HepG2 (cell line): ENCODE data around the gene TRERF1. TPM values are rescaled to one million over a fixed set of nuclear protein-coding genes. Genes with fewer than 3 reads are reported as not detected.

Source experiments
- ATF3 ChIP-seq: sonication (generic); formaldehyde crosslinking; IDR thresholded peaks from 2 replicates; pipeline ENCODE4 v1.4.0; 2020; ENCODE audit warnings: missing genetic modification reagents
- ATRX ChIP-seq: sonication (generic); formaldehyde crosslinking; IDR thresholded peaks from 2 replicates; pipeline ENCODE4 v1.4.0; 2020; ENCODE audit warnings: missing genetic modification reagents, borderline replicate concordance
- DR1 ChIP-seq: sonication (generic); formaldehyde crosslinking; IDR thresholded peaks from 2 replicates; pipeline ENCODE4 v1.8.0; 2021; ENCODE audit warnings: mild to moderate bottlenecking, missing genetic modification reagents, inconsistent platforms
- FOSL1 ChIP-seq: sonication (generic); formaldehyde crosslinking; IDR thresholded peaks from 2 replicates; pipeline ENCODE4 v1.9.0; 2021; ENCODE audit warnings: missing genetic modification reagents, borderline replicate concordance
- FOXA3 ChIP-seq: IDR thresholded peaks from 2 replicates; pipeline ENCODE4 v1.6.1; 2016; ENCODE audit warnings: missing genetic modification reagents, missing compliant biosample characterization
- HINFP ChIP-seq: sonication (generic); formaldehyde crosslinking; IDR thresholded peaks from 2 replicates; pipeline ENCODE4 v1.4.0; 2020; ENCODE audit warnings: low read depth, mild to moderate bottlenecking, missing genetic modification reagents
- HMG20A ChIP-seq: IDR thresholded peaks from 2 replicates; pipeline ENCODE4 v1.6.1; 2016; ENCODE audit warnings: borderline replicate concordance
- HOXA5 ChIP-seq: sonication (generic); formaldehyde crosslinking; IDR thresholded peaks from 2 replicates; pipeline ENCODE4 v1.4.0; 2020; ENCODE audit warnings: missing genetic modification reagents
- KLF15 ChIP-seq: sonication (generic); formaldehyde crosslinking; IDR thresholded peaks from 2 replicates; pipeline ENCODE4 v1.8.1; 2023; ENCODE audit warnings: borderline replicate concordance, mild to moderate bottlenecking, inconsistent platforms, missing genetic modification reagents, mixed read lengths
- MATR3 ChIP-seq: sonication (generic); formaldehyde crosslinking; IDR thresholded peaks from 2 replicates; pipeline ENCODE4 v1.4.0; 2020; ENCODE audit warnings: missing genetic modification reagents
- PCBP1 ChIP-seq: fragments of 200-400 bp; formaldehyde crosslinking; IDR thresholded peaks from 2 replicates; pipeline ENCODE4 v1.6.1; 2017; ENCODE audit warnings: mild to moderate bottlenecking, low read depth, low read length, borderline replicate concordance
- PRPF4 ChIP-seq: fragments of 200-400 bp; formaldehyde crosslinking; IDR thresholded peaks from 2 replicates; pipeline ENCODE4 v1.6.1; 2016; ENCODE audit warnings: low read length, low read depth; ENCODE audit not compliant: poor library complexity, severe bottlenecking
- SMARCE1 ChIP-seq: fragments of 450-650 bp; IDR thresholded peaks from 2 replicates; pipeline ENCODE4 v1.6.1; 2017; ENCODE audit warnings: borderline replicate concordance
- TAF15 ChIP-seq: fragments of 200-400 bp; formaldehyde crosslinking; IDR thresholded peaks from one replicate; pipeline ENCODE4 v1.6.1; 2018; ENCODE audit warnings: mild to moderate bottlenecking, low read depth, low read length; ENCODE audit not compliant: poor library complexity, severe bottlenecking
- THYN1 ChIP-seq: sonication (generic); formaldehyde crosslinking; IDR thresholded peaks from 2 replicates; pipeline ENCODE4 v1.8.1; 2023; ENCODE audit warnings: low read depth, mild to moderate bottlenecking, moderate library complexity, missing genetic modification reagents, borderline replicate concordance
- ZBTB37 ChIP-seq: sonication (generic); formaldehyde crosslinking; IDR thresholded peaks from 2 replicates; pipeline ENCODE4 v1.4.0; 2020; ENCODE audit warnings: mild to moderate bottlenecking, missing genetic modification reagents
- ZBTB8A ChIP-seq: sonication (generic); formaldehyde crosslinking; IDR thresholded peaks from 2 replicates; pipeline ENCODE4 v1.4.0; 2020; ENCODE audit warnings: mild to moderate bottlenecking, low read depth, missing genetic modification reagents, borderline replicate concordance
- ZC3H13 ChIP-seq: sonication (generic); formaldehyde crosslinking; IDR thresholded peaks from 2 replicates; pipeline ENCODE4 v1.8.1; 2023; ENCODE audit warnings: mild to moderate bottlenecking, missing genetic modification reagents, moderate library complexity
- ZNF292 ChIP-seq: sonication (generic); formaldehyde crosslinking; IDR thresholded peaks from 2 replicates; pipeline ENCODE4 v1.8.1; 2022; ENCODE audit warnings: mild to moderate bottlenecking, low read depth, missing genetic modification reagents, borderline replicate concordance
- ZNF530 ChIP-seq: sonication (generic); formaldehyde crosslinking; IDR thresholded peaks from 2 replicates; pipeline ENCODE4 v1.5.0; 2020; ENCODE audit warnings: low read depth, mild to moderate bottlenecking, missing genetic modification reagents
- ZNF546 ChIP-seq: sonication (generic); formaldehyde crosslinking; conservative IDR thresholded peaks from 2 replicates; pipeline ENCODE4 v1.8.1; 2023; ENCODE audit warnings: mild to moderate bottlenecking, missing genetic modification reagents
- ZNF841 ChIP-seq: sonication (generic); formaldehyde crosslinking; IDR thresholded peaks from 2 replicates; pipeline ENCODE4 v1.8.1; 2023; ENCODE audit warnings: missing genetic modification reagents, borderline replicate concordance
- ZSCAN21 ChIP-seq: sonication (generic); formaldehyde crosslinking; IDR thresholded peaks from 2 replicates; pipeline ENCODE4 v1.8.0; 2022; ENCODE audit warnings: mild to moderate bottlenecking, missing genetic modification reagents, moderate library complexity, borderline replicate concordance
- ZZZ3 ChIP-seq: sonication (generic); formaldehyde crosslinking; IDR thresholded peaks from 2 replicates; pipeline ENCODE4 v1.4.0; 2020; ENCODE audit warnings: missing genetic modification reagents, mild to moderate bottlenecking, borderline replicate concordance
- polyA plus RNA-seq, 8 experiments: library from polyadenylated mRNA; depleted of rRNA in 3 of 8; stranded (reverse) in 7 of 8; unstranded in 1 of 8; fragments of >200 nt; fragmentation: Illumina TruSeq in 4 of 8; extraction: Trizol in 4 of 8; gene quantifications; 2 replicates each; pipeline versions ENCODE4 v1.2.1 to v1.2.3, GENCODE V29; 2011 to 2016; ENCODE audit warnings: low read depth in 4 of 8, missing spikeins in 1 of 8, mixed read lengths in 1 of 8; ENCODE audit not compliant: insufficient read depth in 1 of 8
- total RNA-seq, 5 experiments: library from RNA; depleted of rRNA; stranded (reverse); fragments of >200 nt; fragmentation: Illumina TruSeq; extraction: Trizol; gene quantifications; 2 replicates each; pipeline ENCODE4 v1.2.3, GENCODE V29; 2016; ENCODE audit warnings: low read depth in 1 of 5
- TF ChIP-seq, protein P1 (sequence below): sonication (generic); formaldehyde crosslinking; conservative IDR thresholded peaks from 2 replicates; pipeline ENCODE4 v1.8.0; 2022; ENCODE audit warnings: low read depth, missing genetic modification reagents

TRERF1 gene
- total and polyA plus RNA-seq, 2 of the 13 experiments (the other 11 are each of a cell fraction or from before 2014, with no cell fraction given), result 0.02 TPM; not detected in 1

DNA sequence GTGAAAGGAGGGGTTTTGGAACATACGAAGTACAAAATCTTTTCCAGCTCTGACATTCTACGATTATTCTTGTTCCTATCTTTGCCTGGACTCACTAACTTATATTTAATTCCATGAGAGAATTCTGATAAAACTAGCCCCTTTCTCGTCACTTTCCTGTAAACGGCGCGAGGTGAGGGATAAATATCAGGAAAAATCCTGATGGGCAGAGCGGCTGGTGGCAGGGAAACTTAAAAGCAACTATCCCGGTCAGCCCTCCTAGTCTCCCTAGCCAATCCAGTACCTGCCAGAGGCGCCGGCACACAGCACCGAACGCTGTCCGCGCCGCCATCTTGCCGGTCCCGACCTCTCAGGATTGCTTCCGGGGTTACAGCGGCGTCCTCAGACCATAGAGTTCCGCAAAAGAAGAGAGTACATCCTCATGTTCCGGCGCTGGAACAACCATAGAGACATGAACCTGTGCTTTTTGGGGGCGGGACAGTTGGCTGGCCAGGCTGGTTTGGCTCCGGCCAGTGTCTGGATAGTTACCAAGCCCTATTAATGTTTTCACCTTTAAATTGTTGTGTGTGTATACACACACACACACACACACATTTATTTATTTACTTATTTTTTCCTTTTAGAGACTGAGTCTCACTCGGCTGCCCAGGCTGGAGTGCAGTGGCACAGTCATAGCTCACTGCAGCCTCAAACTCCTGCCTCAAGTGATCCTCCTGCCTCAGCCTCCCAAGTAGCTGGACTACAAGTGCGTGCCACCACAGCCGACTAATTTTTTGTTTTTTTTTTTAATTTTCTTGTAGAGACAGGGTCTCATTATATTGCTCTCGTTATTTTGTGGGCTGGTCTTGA, 234.0 kb downstream of the TRERF1 start, which contains the start of gene MRPS10 (continued):
- TF ChIP-seq HINFP (CRISPR knock-in tag), result 0 out of 2 replicates have a peak, but pooled peaks have one; percentile 21
- TF ChIP-seq HMG20A (CRISPR knock-in tag), result peak; percentile 47; the same call in 1 of the 2 replicates
- no peak for TF ChIP-seq ZC3H13
- TF ChIP-seq ATF3 (CRISPR knock-in tag), result no peak
- TF ChIP-seq ZNF841 (CRISPR knock-in tag), result no peak
- peak; percentile 83 for TF ChIP-seq ZSCAN21 (CRISPR knock-in tag)
- TF ChIP-seq, protein P1, sequence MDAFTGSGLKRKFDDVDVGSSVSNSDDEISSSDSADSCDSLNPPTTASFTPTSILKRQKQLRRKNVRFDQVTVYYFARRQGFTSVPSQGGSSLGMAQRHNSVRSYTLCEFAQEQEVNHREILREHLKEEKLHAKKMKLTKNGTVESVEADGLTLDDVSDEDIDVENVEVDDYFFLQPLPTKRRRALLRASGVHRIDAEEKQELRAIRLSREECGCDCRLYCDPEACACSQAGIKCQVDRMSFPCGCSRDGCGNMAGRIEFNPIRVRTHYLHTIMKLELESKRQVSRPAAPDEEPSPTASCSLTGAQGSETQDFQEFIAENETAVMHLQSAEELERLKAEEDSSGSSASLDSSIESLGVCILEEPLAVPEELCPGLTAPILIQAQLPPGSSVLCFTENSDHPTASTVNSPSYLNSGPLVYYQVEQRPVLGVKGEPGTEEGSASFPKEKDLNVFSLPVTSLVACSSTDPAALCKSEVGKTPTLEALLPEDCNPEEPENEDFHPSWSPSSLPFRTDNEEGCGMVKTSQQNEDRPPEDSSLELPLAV (CRISPR knock-in tag), result no peak
- no peak for TF ChIP-seq PRPF4
- peak; percentile 82 for TF ChIP-seq ZNF292 (CRISPR knock-in tag)
- no peak for TF ChIP-seq FOSL1 (CRISPR knock-in tag)
- TF ChIP-seq ATRX (CRISPR knock-in tag), result no peak
- TF ChIP-seq FOXA3 (CRISPR knock-in tag), result peak; percentile 75
- peak; percentile 41 for TF ChIP-seq ZBTB37 (CRISPR knock-in tag)
- TF ChIP-seq PCBP1, result no peak
- TF ChIP-seq KLF15 (CRISPR knock-in tag), result no peak
- TF ChIP-seq HOXA5 (CRISPR knock-in tag), result peak; percentile 94; the same call in 1 of the 2 replicates
- peak; percentile 67; the same call in 1 of the 2 replicates for TF ChIP-seq DR1 (CRISPR knock-in tag)
- no peak for TF ChIP-seq ZBTB8A (CRISPR knock-in tag)
- no peak for TF ChIP-seq ZNF530
- no peak for TF ChIP-seq MATR3
- no peak; the same call in 1 of the 2 replicates for TF ChIP-seq ZZZ3
- TF ChIP-seq SMARCE1, result no peak
- TF ChIP-seq TAF15, result no peak
- no peak for TF ChIP-seq THYN1 (CRISPR knock-in tag)
- 0 out of 2 replicates have a peak, but pooled peaks have one; percentile 18 for TF ChIP-seq ZNF546 (CRISPR knock-in tag)
